Sigmoid colon (tissue), 4 donors: ENCODE data around the gene IRX2.

Experiments used
- EP300 ChIP-seq, 4 donors: sonication (generic); formaldehyde crosslinking; IDR thresholded peaks; one replicate each; pipeline ENCODE4 v1.6.1; 2017; ENCODE audit warnings: antibody characterized with exemption in 4 of 4
- POLR2A ChIP-seq, 2 donors: fragments of 450-650 bp; IDR thresholded peaks; one replicate each; pipeline ENCODE4 v1.6.1; 2016; ENCODE audit warnings: antibody characterized with exemption in 2 of 2, mild to moderate bottlenecking in 2 of 2, moderate library complexity in 2 of 2
- POLR2AphosphoS5 ChIP-seq, 4 donors: sonication (generic); formaldehyde crosslinking; IDR thresholded peaks; one replicate each; pipeline ENCODE4 v1.6.1; 2017; ENCODE audit warnings: antibody characterized with exemption in 4 of 4
- TF ChIP-seq, protein P1 (sequence below), 4 experiments: fragments of 450-650 bp in 3 of 4; fragments of 200-600 bp in 1 of 4; IDR thresholded peaks; one replicate each; pipeline ENCODE4 v1.5.1; 2016 to 2019; ENCODE audit warnings: antibody characterized with exemption in 4 of 4, mild to moderate bottlenecking in 3 of 4, moderate library complexity in 2 of 4

GRCh38 chr5:2724031-2724581 is 27.4 kb downstream of the IRX2 start:
- TF ChIP-seq POLR2A (IDR thresholded peaks at IDR 0.05) (no peak), EP300 (IDR thresholded peaks at IDR 0.05) (no peak), POLR2AphosphoS5 (IDR thresholded peaks at IDR 0.05) (no peak)
- TF ChIP-seq, protein P1, sequence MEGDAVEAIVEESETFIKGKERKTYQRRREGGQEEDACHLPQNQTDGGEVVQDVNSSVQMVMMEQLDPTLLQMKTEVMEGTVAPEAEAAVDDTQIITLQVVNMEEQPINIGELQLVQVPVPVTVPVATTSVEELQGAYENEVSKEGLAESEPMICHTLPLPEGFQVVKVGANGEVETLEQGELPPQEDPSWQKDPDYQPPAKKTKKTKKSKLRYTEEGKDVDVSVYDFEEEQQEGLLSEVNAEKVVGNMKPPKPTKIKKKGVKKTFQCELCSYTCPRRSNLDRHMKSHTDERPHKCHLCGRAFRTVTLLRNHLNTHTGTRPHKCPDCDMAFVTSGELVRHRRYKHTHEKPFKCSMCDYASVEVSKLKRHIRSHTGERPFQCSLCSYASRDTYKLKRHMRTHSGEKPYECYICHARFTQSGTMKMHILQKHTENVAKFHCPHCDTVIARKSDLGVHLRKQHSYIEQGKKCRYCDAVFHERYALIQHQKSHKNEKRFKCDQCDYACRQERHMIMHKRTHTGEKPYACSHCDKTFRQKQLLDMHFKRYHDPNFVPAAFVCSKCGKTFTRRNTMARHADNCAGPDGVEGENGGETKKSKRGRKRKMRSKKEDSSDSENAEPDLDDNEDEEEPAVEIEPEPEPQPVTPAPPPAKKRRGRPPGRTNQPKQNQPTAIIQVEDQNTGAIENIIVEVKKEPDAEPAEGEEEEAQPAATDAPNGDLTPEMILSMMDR (IDR thresholded peaks at IDR 0.05), result no peak
